GM12878 (cell line): Measurements from ENCODE around the gene SLC6A1. TPM values are rescaled to one million over a fixed set of nuclear protein-coding genes. Genes with fewer than 3 reads are reported as not detected.
A peak's percentile ranks its signal among the peaks of the same experiment; 100 is the strongest.
"Not testable (repeated sequence)": the region's sequence is repeated elsewhere in the genome, so short reads cannot be mapped to it uniquely, and the experiment has no call there.

ENCODE experiments used
- ATAC-seq: fragments of 200-7000 bp; cut with Tn5 transposase; 3 replicates; pipeline ENCODE4 v1.9.1; 2020; ENCODE audit warnings: mild to moderate bottlenecking, moderate library complexity
- BruUV-seq: library from RNA; stranded (reverse); fragments of 400-500 nt; replicated peaks from 2 replicates; lab custom pipeline; 2021; lab: Mats Ljungman, UMichigan
- CTCF ChIA-PET: fragments of 300-600 bp; sonication (Branson Sonifier 250); formaldehyde crosslinking; extraction: SDS; loops from one replicate; lab custom pipeline; 2021; ENCODE audit warnings: inconsistent platforms; lab: Yijun Ruan, JAX
- POLR2A ChIA-PET: fragments of 350-600 bp; formaldehyde crosslinking; extraction: SDS; loops from one replicate; lab custom pipeline; 2021; ENCODE audit warnings: inconsistent platforms; lab: Charles Lee
- RAD21 ChIA-PET: fragments of 300-600 bp; sonication (Branson Sonifier 250); formaldehyde crosslinking; loops from one replicate; lab custom pipeline; 2023; ENCODE audit warnings: antibody characterized with exemption; ENCODE audit not compliant: unreplicated experiment; lab: Charles Lee
- SMC1A ChIA-PET: fragments of 300-600 bp; sonication (Branson Sonifier 250); formaldehyde crosslinking; loops from one replicate; lab custom pipeline; 2023; ENCODE audit not compliant: unreplicated experiment, uncharacterized antibody; lab: Charles Lee
- DNase-seq: peaks from one replicate; pipeline ENCODE4 v3.0.0-alpha.2; 2011; ENCODE audit warnings: low read depth, low spot score
- FAIRE-seq: peaks from 3 replicates; lab custom pipeline; 2011; peaks lifted over from hg19 to GRCh38; lab: Jason Lieb, UNC
- H2AFZ ChIP-seq: 2 replicates; pipeline ENCODE4 v1.6.0; 2011; ENCODE audit warnings: low read depth, low read length, control low read depth; ENCODE audit not compliant: control insufficient read depth
- H3K27ac ChIP-seq: 2 replicates; pipeline ENCODE4 v1.5.1; 2011; ENCODE audit warnings: control low read depth; ENCODE audit not compliant: control insufficient read depth, insufficient read depth
- H3K27me3 ChIP-seq, 2 experiments: replicated peaks in 1 of 2; 2 replicates each; pipeline versions ENCODE4 v1.6.0 to v1.6.1; 2011; ENCODE audit warnings: low read length in 1 of 2; ENCODE audit not compliant: control insufficient read depth in 2 of 2, insufficient read depth in 2 of 2
- H3K36me3 ChIP-seq, 2 experiments: 2 replicates each; pipeline ENCODE4 v1.5.1; 2011; ENCODE audit warnings: low read length in 1 of 2; ENCODE audit not compliant: control insufficient read depth in 2 of 2, insufficient read depth in 2 of 2
- H3K4me1 ChIP-seq: 2 replicates; pipeline ENCODE4 v1.6.1; 2011; ENCODE audit warnings: mild to moderate bottlenecking, low read length, moderate library complexity, mixed read lengths; ENCODE audit not compliant: control insufficient read depth, insufficient read depth
- H3K4me2 ChIP-seq: 2 replicates; pipeline ENCODE4 v1.6.0; 2011; ENCODE audit warnings: control low read depth; ENCODE audit not compliant: control insufficient read depth, insufficient read depth
- H3K4me3 ChIP-seq: fragments of 200-600 bp; sonication (generic); 2 replicates; pipeline ENCODE4 v1.5.1; 2016
- H3K79me2 ChIP-seq: 2 replicates; pipeline ENCODE4 v1.6.0; 2011; ENCODE audit warnings: low read length; ENCODE audit not compliant: control insufficient read depth, insufficient read depth
- H3K9ac ChIP-seq: 2 replicates; pipeline ENCODE4 v1.8.0; 2011; ENCODE audit warnings: low read length, control low read depth, mixed read lengths; ENCODE audit not compliant: control insufficient read depth, insufficient read depth
- H3K9me3 ChIP-seq: replicated peaks from 3 replicates; pipeline ENCODE4 v1.5.1; 2011; ENCODE audit warnings: mild to moderate bottlenecking, low read length; ENCODE audit not compliant: control insufficient read depth, insufficient read depth
- H4K20me1 ChIP-seq: 2 replicates; pipeline ENCODE4 v1.6.0; 2011; ENCODE audit not compliant: control insufficient read depth, insufficient read depth
- CTCF ChIP-seq, 3 experiments: IDR thresholded peaks in 2 of 3; conservative IDR thresholded peaks in 1 of 3; 2 replicates each; pipeline ENCODE4 v1.5.1; 2011; ENCODE audit warnings: low read depth in 3 of 3, low read length in 3 of 3, mild to moderate bottlenecking in 3 of 3, control low read depth in 2 of 3, moderate library complexity in 2 of 3, inconsistent platforms in 1 of 3, mixed read lengths in 1 of 3; ENCODE audit not compliant: control insufficient read depth in 2 of 3, insufficient read depth in 1 of 3; ENCODE audit errors: extremely low read depth in 1 of 3
- HDGF ChIP-seq: fragments of 450-650 bp; IDR thresholded peaks from 2 replicates; pipeline ENCODE4 v1.6.1; 2016; ENCODE audit warnings: antibody characterized with exemption
- PAX5 ChIP-seq: IDR thresholded peaks from 2 replicates; pipeline ENCODE4 v1.6.1; 2011; ENCODE audit warnings: low read depth, low read length, borderline replicate concordance
- POLR2AphosphoS5 ChIP-seq: IDR thresholded peaks from 2 replicates; pipeline ENCODE4 v1.6.1; 2011; ENCODE audit warnings: mild to moderate bottlenecking, low read length, inconsistent platforms
- RAD21 ChIP-seq: IDR thresholded peaks from 2 replicates; pipeline ENCODE4 v1.6.1; 2011; ENCODE audit warnings: mild to moderate bottlenecking, low read depth, low read length, moderate library complexity; ENCODE audit not compliant: insufficient read depth
- SMC3 ChIP-seq: IDR thresholded peaks from 2 replicates; pipeline ENCODE4 v1.6.1; 2011; ENCODE audit warnings: low read length, improper control_type of control experiment, borderline replicate concordance
- WGBS: methylation state at CpG from one replicate; pipeline ENCODE4 v1.1.6; 2016; ENCODE audit warnings: low lambda C conversion rate; ENCODE audit not compliant: insufficient replicate concordance, insufficient coverage; ENCODE audit errors: missing lambda C conversion rate; 5-methylcytosine and 5-hydroxymethylcytosine counted together
- in situ Hi-C: fragments of 300-500 bp; cut with MboI; formaldehyde crosslinking; loops from 9 replicates; pipeline ENCODE4 v1.14.3; 2018; ENCODE audit warnings: mixed read lengths
- intact Hi-C: fragments of 100-400 bp; cut with micrococcal nuclease; formaldehyde crosslinking; loops from one replicate; pipeline ENCODE4 v1.14.2; 2022; ENCODE audit not compliant: unreplicated experiment
- polyA plus RNA-seq, 11 experiments: library from polyadenylated mRNA; depleted of rRNA in 4 of 11; unstranded in 6 of 11; stranded (reverse) in 5 of 11; fragments of >200 nt; fragmentation: Nextera tagmentation in 4 of 11; fragmentation: Illumina TruSeq in 1 of 11; extraction: Ambion mirVana in 4 of 11; extraction: Trizol in 1 of 11; gene quantifications; 1 replicate in 1 of 11; 2 replicates in 10 of 11; pipeline versions ENCODE4 v1.2.1 to v1.2.3, GENCODE V29; 2011 to 2016; ENCODE audit warnings: inconsistent platforms in 2 of 11, missing spikeins in 2 of 11, low read depth in 1 of 11
- total RNA-seq, 4 experiments: library from RNA; depleted of rRNA in 3 of 4; stranded (reverse); fragments of >200 nt in 3 of 4; fragmentation: Illumina TruSeq in 1 of 4; extraction: Trizol in 1 of 4; gene quantifications; 2 replicates each; pipeline versions ENCODE4 v1.2.1 to v1.2.3, GENCODE V29; 2013 to 2021

SLC6A1 gene
- total and polyA plus RNA-seq, 10 of the 15 experiments (the other 5 are each of a cell fraction or from before 2014, with no cell fraction given), result not detected

- in situ Hi-C loops, result loop anchor here (10.0 kb wide), 1 partner anchor 274 kb away; no protein-coding TSS in a partner anchor
- ChIA-PET POLR2A (no interaction called here), SMC1A (interaction anchor here (0.6 to 1.5 kb wide), 8 partner anchors 19 to 319 kb away, joined by 3 to 4 read pairs (median 3); no protein-coding TSS in a partner anchor), CTCF (interaction anchor here (0.7 to 3.2 kb wide), 21 partner anchors 10 to 733 kb away, joined by 3 to 14 read pairs (median 4); no protein-coding TSS in a partner anchor), RAD21 (interaction anchor here (2.3 kb wide), 1 partner anchor 590 kb away, joined by 8 read pairs; no protein-coding TSS in a partner anchor)
- Histone ChIP-seq H3K9ac (no peak overlapping the region), H3K36me3 (no peaks in the 10 kb centered on the region), H3K9me3 (peaks cover 3% of the 10 kb centered on the region; the same call in 2 of the 3 replicates), H3K27ac (no peak overlapping the region), H3K79me2 (no peaks in the 10 kb centered on the region), H3K4me1 (no peaks in the 10 kb centered on the region), H3K4me3 (no peak overlapping the region), H3K4me2 (no peak overlapping the region), H4K20me1 (no peaks in the 10 kb centered on the region), H3K27me3 (peaks cover 0 to 3% of the 10 kb centered on the region in 2 experiments; a peak in 2 of 4 replicates), H2AFZ (no peak overlapping the region)
- intact Hi-C loops, result loop anchor here (1.0 to 5.0 kb wide), 3 partner anchors 146 to 592 kb away; no protein-coding TSS in a partner anchor
- TF ChIP-seq POLR2AphosphoS5, result no peak
- TF ChIP-seq CTCF (IDR thresholded peaks at IDR 0.05 in 2 of 3, conservative IDR thresholded peaks at IDR 0.05 in 1 of 3; ENCODE audit: control insufficient read depth in 2 of 3, extremely low read depth in 1 of 3, insufficient read depth in 1 of 3, low read depth in 3 of 3, low read length in 3 of 3), result peak; percentile 59 to 71 (median 66)
- no peak for TF ChIP-seq HDGF
- peak; percentile 41 for TF ChIP-seq RAD21
- TF ChIP-seq PAX5, result no peak
- peak; percentile 63 for TF ChIP-seq SMC3
- ATAC-seq, result peak; percentile 91
- no peak for DNase-seq
- no TSS peak for BruUV-seq
- WGBS, result 13% methylated on average over 35 of the region's 35 CpGs
- no peak for FAIRE-seq
Observed at GRCh38 chr3:11060500-11061251, 68.1 kb downstream of the SLC6A1 start.

GRCh38 chr3:11061268-11061871 is 68.8 kb downstream of the SLC6A1 start:
- in situ Hi-C loops, result loop anchor here (10.0 kb wide), 1 partner anchor 273 kb away; no protein-coding TSS in a partner anchor

More at GRCh38 chr3:11061268-11061871, 68.8 kb downstream of the SLC6A1 start:
- H3K27ac ChIP-seq, ATAC-seq, H3K9me3 ChIP-seq, H3K4me2 ChIP-seq, POLR2A ChIA-PET, H2AFZ ChIP-seq, H3K27me3 ChIP-seq, H3K4me3 ChIP-seq, H3K9ac ChIP-seq, H3K36me3 ChIP-seq, BruUV-seq, FAIRE-seq, H3K79me2 ChIP-seq, H4K20me1 ChIP-seq, H3K4me1 ChIP-seq, DNase-seq: not testable (repeated sequence)
- SMC1A ChIA-PET, result interaction anchor here (0.9 to 1.2 kb wide), 3 partner anchors 110 to 273 kb away, joined by 3 read pairs; no protein-coding TSS in a partner anchor
- WGBS, result 76% methylated on average over 41 of the region's 41 CpGs
- CTCF ChIA-PET, result interaction anchor here (0.9 to 3.2 kb wide), 12 partner anchors 9 to 590 kb away, joined by 3 to 14 read pairs (median 5); no protein-coding TSS in a partner anchor
- RAD21 ChIA-PET, result interaction anchor here (2.3 kb wide), 1 partner anchor 589 kb away, joined by 8 read pairs; no protein-coding TSS in a partner anchor
- intact Hi-C loops, result loop anchor here (5.0 kb wide), 2 partner anchors 276 to 591 kb away; no protein-coding TSS in a partner anchor
